K562 (cell line): ENCODE results near the gene FDX2. TPM values are rescaled to one million over a fixed set of nuclear protein-coding genes. Genes with fewer than 3 reads are reported as not detected.
A peak's percentile ranks its signal among the peaks of the same experiment; 100 is the strongest.

ENCODE experiments used
- ATF7 ChIP-seq: fragments of 450-650 bp; IDR thresholded peaks from 2 replicates; pipeline ENCODE4 v1.7.1; 2014; ENCODE audit warnings: mild to moderate bottlenecking, moderate library complexity
- CBX5 ChIP-seq: IDR thresholded peaks from 2 replicates; pipeline ENCODE4 v1.6.1; 2014; ENCODE audit warnings: low read depth, borderline replicate concordance
- CHD1 ChIP-seq: fragments of 200-600 bp; sonication (generic); IDR thresholded peaks from one replicate; pipeline ENCODE4 v1.6.1; 2012; ENCODE audit warnings: mild to moderate bottlenecking, moderate library complexity, low read length, inconsistent platforms
- HMG20B ChIP-seq: fragments of 250-450 bp; sonication (Bioruptor Pico); IDR thresholded peaks from 2 replicates; pipeline ENCODE4 v1.5.0; 2021; ENCODE audit warnings: mild to moderate bottlenecking
- KHSRP ChIP-seq: fragments of 450-650 bp; IDR thresholded peaks from 2 replicates; pipeline ENCODE4 v1.6.1; 2017
- MCM3 ChIP-seq: fragments of 450-650 bp; IDR thresholded peaks from 2 replicates; pipeline ENCODE4 v1.6.1; 2016
- POLR3A ChIP-seq: IDR thresholded peaks from 2 replicates; pipeline ENCODE4 v1.6.1; 2011; ENCODE audit warnings: borderline replicate concordance, mild to moderate bottlenecking, moderate library complexity; ENCODE audit not compliant: insufficient read length, insufficient read depth; ENCODE audit errors: extremely low read depth
- RNF2 ChIP-seq: sonication (generic); IDR thresholded peaks from 2 replicates; pipeline ENCODE4 v1.6.1; 2016
- SPI1 ChIP-seq: IDR thresholded peaks from 2 replicates; pipeline ENCODE4 v1.6.1; 2011; ENCODE audit warnings: low read depth, low read length, control low read depth, borderline replicate concordance
- ZNF24 ChIP-seq: fragments of 450-650 bp; IDR thresholded peaks from 2 replicates; pipeline ENCODE4 v1.6.1; 2016
- polyA plus RNA-seq, 8 experiments: library from polyadenylated mRNA; depleted of rRNA in 4 of 8; stranded (reverse) in 5 of 8; unstranded in 3 of 8; fragments of >200 nt; fragmentation: Nextera tagmentation in 2 of 8; fragmentation: Illumina TruSeq in 1 of 8; extraction: Ambion mirVana in 2 of 8; extraction: Trizol in 1 of 8; gene quantifications; 2 replicates each; pipeline versions ENCODE4 v1.2.1 to v1.2.3, GENCODE V29; 2011 to 2014; ENCODE audit warnings: inconsistent platforms in 1 of 8, missing spikeins in 1 of 8
- total RNA-seq, 7 experiments: library from RNA; depleted of rRNA in 6 of 7; stranded (reverse); fragments of >200 nt in 6 of 7; fragmentation: Illumina TruSeq in 2 of 7; extraction: Trizol in 2 of 7; gene quantifications; 2 replicates each; pipeline versions ENCODE4 v1.2.1 to v1.2.3, GENCODE V29; 2011 to 2021; ENCODE audit warnings: low replicate concordance in 1 of 7
- TF ChIP-seq, protein P1 (sequence below): fragments of 150-350 bp; conservative IDR thresholded peaks from 2 replicates; pipeline ENCODE4 v1.6.1; 2014; ENCODE audit warnings: low read length
- TF ChIP-seq, protein P2 (sequence below): fragments of 450-650 bp; IDR thresholded peaks from one replicate; pipeline ENCODE4 v1.6.1; 2018; ENCODE audit warnings: mild to moderate bottlenecking, moderate library complexity; ENCODE audit not compliant: partially characterized antibody
- TF ChIP-seq, protein P3 (sequence below): IDR thresholded peaks from 2 replicates; pipeline ENCODE4 v1.6.1; 2016; ENCODE audit warnings: missing genetic modification characterization, missing compliant biosample characterization
- TF ChIP-seq, protein P4 (sequence below): sonication (generic); formaldehyde crosslinking; IDR thresholded peaks from 2 replicates; pipeline ENCODE4 v1.8.0; 2022; ENCODE audit warnings: mild to moderate bottlenecking, missing genetic modification reagents, borderline replicate concordance
- TF ChIP-seq, protein P5 (sequence below): sonication (generic); formaldehyde crosslinking; IDR thresholded peaks from 2 replicates; pipeline ENCODE4 v1.8.0; 2022; ENCODE audit warnings: missing genetic modification reagents, mild to moderate bottlenecking, borderline replicate concordance
- TF ChIP-seq, protein P6 (sequence below): sonication (generic); formaldehyde crosslinking; IDR thresholded peaks from 2 replicates; pipeline ENCODE4 v1.8.1; 2023; ENCODE audit warnings: mild to moderate bottlenecking, missing genetic modification reagents

Gene FDX2
- total and polyA plus RNA-seq, 9 of the 15 experiments (the other 6 are each of a cell fraction or from before 2014, with no cell fraction given) = 2.5 to 49.8 (median 29.7) TPM

DNA sequence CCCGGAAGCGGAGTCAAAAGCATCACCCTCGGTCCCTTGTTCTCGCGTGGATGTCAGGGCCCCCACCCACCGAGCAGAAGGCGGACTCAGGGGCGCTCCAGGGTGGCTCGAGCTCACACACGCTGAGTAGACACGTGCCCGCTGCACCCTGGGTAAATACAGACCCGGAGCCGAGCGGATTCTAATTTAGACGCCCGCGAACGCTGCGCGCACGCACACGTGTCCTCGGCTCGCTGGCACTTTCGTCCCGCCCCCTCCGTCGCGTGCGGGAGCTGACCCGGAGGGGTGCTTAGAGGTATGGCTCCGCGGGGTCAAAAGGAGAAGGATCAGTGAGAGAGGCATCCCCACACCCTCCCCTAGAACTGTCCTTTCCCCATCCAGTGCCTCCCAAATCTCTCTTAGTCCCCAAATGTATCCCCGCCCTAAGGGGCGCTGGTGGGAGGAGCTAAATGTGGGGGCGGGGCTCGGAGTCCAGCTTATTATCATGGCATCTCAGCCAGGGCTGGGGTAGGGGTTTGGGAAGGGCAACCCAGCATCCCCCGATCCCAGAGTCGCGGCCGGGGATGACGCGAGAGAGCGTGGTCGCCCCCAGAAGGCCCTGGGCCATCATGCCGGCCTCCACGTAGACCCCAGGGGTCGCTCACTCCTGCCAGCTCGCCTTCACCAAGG, 26.5 kb downstream of the FDX2 start (continued):
- TF ChIP-seq, protein P1, sequence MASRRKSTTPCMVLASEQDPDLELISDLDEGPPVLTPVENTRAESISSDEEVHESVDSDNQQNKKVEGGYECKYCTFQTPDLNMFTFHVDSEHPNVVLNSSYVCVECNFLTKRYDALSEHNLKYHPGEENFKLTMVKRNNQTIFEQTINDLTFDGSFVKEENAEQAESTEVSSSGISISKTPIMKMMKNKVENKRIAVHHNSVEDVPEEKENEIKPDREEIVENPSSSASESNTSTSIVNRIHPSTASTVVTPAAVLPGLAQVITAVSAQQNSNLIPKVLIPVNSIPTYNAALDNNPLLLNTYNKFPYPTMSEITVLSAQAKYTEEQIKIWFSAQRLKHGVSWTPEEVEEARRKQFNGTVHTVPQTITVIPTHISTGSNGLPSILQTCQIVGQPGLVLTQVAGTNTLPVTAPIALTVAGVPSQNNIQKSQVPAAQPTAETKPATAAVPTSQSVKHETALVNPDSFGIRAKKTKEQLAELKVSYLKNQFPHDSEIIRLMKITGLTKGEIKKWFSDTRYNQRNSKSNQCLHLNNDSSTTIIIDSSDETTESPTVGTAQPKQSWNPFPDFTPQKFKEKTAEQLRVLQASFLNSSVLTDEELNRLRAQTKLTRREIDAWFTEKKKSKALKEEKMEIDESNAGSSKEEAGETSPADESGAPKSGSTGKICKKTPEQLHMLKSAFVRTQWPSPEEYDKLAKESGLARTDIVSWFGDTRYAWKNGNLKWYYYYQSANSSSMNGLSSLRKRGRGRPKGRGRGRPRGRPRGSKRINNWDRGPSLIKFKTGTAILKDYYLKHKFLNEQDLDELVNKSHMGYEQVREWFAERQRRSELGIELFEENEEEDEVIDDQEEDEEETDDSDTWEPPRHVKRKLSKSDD = 0 out of 2 replicates have a peak, but pooled peaks have one; percentile 48
- TF ChIP-seq CBX5 (no peak), CHD1 (no peak), SPI1 (no peak), ZNF24 (no peak), KHSRP (no peak), HMG20B (peak; percentile 35; the same call in 1 of the 2 replicates), POLR3A (no peak), ATF7 (peak; percentile 55; the same call in 1 of the 2 replicates), MCM3 (no peak), RNF2 (peak; percentile 16; the same call in 1 of the 2 replicates)
- TF ChIP-seq, protein P2, sequence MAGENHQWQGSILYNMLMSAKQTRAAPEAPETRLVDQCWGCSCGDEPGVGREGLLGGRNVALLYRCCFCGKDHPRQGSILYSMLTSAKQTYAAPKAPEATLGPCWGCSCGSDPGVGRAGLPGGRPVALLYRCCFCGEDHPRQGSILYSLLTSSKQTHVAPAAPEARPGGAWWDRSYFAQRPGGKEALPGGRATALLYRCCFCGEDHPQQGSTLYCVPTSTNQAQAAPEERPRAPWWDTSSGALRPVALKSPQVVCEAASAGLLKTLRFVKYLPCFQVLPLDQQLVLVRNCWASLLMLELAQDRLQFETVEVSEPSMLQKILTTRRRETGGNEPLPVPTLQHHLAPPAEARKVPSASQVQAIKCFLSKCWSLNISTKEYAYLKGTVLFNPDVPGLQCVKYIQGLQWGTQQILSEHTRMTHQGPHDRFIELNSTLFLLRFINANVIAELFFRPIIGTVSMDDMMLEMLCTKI = no peak
- TF ChIP-seq, protein P3, sequence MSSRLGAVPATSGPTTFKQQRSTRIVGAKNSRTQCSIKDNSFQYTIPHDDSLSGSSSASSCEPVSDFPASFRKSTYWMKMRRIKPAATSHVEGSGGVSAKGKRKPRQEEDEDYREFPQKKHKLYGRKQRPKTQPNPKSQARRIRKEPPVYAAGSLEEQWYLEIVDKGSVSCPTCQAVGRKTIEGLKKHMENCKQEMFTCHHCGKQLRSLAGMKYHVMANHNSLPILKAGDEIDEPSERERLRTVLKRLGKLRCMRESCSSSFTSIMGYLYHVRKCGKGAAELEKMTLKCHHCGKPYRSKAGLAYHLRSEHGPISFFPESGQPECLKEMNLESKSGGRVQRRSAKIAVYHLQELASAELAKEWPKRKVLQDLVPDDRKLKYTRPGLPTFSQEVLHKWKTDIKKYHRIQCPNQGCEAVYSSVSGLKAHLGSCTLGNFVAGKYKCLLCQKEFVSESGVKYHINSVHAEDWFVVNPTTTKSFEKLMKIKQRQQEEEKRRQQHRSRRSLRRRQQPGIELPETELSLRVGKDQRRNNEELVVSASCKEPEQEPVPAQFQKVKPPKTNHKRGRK (tag) = no peak
- TF ChIP-seq, protein P4, sequence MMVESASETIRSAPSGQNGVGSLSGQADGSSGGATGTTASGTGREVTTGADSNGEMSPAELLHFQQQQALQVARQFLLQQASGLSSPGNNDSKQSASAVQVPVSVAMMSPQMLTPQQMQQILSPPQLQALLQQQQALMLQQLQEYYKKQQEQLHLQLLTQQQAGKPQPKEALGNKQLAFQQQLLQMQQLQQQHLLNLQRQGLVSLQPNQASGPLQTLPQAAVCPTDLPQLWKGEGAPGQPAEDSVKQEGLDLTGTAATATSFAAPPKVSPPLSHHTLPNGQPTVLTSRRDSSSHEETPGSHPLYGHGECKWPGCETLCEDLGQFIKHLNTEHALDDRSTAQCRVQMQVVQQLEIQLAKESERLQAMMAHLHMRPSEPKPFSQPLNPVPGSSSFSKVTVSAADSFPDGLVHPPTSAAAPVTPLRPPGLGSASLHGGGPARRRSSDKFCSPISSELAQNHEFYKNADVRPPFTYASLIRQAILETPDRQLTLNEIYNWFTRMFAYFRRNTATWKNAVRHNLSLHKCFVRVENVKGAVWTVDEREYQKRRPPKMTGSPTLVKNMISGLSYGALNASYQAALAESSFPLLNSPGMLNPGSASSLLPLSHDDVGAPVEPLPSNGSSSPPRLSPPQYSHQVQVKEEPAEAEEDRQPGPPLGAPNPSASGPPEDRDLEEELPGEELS (CRISPR knock-in tag) = peak; percentile 53; the same call in 1 of the 2 replicates
- TF ChIP-seq, protein P5, sequence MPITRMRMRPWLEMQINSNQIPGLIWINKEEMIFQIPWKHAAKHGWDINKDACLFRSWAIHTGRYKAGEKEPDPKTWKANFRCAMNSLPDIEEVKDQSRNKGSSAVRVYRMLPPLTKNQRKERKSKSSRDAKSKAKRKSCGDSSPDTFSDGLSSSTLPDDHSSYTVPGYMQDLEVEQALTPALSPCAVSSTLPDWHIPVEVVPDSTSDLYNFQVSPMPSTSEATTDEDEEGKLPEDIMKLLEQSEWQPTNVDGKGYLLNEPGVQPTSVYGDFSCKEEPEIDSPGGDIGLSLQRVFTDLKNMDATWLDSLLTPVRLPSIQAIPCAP (CRISPR knock-in tag) = no peak
- TF ChIP-seq, protein P6, sequence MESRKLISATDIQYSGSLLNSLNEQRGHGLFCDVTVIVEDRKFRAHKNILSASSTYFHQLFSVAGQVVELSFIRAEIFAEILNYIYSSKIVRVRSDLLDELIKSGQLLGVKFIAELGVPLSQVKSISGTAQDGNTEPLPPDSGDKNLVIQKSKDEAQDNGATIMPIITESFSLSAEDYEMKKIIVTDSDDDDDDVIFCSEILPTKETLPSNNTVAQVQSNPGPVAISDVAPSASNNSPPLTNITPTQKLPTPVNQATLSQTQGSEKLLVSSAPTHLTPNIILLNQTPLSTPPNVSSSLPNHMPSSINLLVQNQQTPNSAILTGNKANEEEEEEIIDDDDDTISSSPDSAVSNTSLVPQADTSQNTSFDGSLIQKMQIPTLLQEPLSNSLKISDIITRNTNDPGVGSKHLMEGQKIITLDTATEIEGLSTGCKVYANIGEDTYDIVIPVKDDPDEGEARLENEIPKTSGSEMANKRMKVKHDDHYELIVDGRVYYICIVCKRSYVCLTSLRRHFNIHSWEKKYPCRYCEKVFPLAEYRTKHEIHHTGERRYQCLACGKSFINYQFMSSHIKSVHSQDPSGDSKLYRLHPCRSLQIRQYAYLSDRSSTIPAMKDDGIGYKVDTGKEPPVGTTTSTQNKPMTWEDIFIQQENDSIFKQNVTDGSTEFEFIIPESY = 0 out of 2 replicates have a peak, but pooled peaks have one; percentile 32
